ENCODE measurements around the gene LRRC46.
A peak's percentile ranks its signal among the peaks of the same experiment; 100 is the strongest.

The LRRC46 gene

GRCh38 chr17:47847341-47848197 lies 16.1 kb downstream of the LRRC46 start:
- peak; percentile 54 for TF ChIP-seq CTCF (IDR thresholded peaks at IDR 0.05; ENCODE audit: extremely low read depth, missing control alignments)
- DNase-seq (ENCODE audit: low spot score) = no peak

- DNase-seq (ENCODE audit: low spot score) = no peak
- no peak for TF ChIP-seq CTCF (IDR thresholded peaks at IDR 0.05; ENCODE audit: extremely low read depth, missing control alignments)
Measured at GRCh38 chr17:47848198-47848513, 16.7 kb downstream of the LRRC46 start.

GRCh38 chr17:47850373-47850691 lies 18.9 kb downstream of the LRRC46 start:
- TF ChIP-seq CTCF (IDR thresholded peaks at IDR 0.05; ENCODE audit: extremely low read depth, missing control alignments) = no peak
- no peak for DNase-seq (ENCODE audit: low spot score)

GRCh38 chr17:47850692-47851573 lies 19.5 kb downstream of the LRRC46 start, which contains the start of gene SP6:
TSS of gene SP6 (minus strand) at chr17:47851163. CDS start at chr17:47848429, 2,734 bp downstream.
- TF ChIP-seq CTCF (IDR thresholded peaks at IDR 0.05; ENCODE audit: extremely low read depth, missing control alignments) = no peak
- peak; percentile 76 for DNase-seq (ENCODE audit: low spot score)

GRCh38 chr17:47851764-47852112 lies 20.3 kb downstream of the LRRC46 start:
- no peak for DNase-seq (ENCODE audit: low spot score)
- TF ChIP-seq CTCF (IDR thresholded peaks at IDR 0.05; ENCODE audit: extremely low read depth, missing control alignments) = no peak

GRCh38 chr17:47852113-47852949 lies 20.9 kb downstream of the LRRC46 start:
- DNase-seq (ENCODE audit: low spot score) = peak; percentile 67
- TF ChIP-seq CTCF (IDR thresholded peaks at IDR 0.05; ENCODE audit: extremely low read depth, missing control alignments) = no peak

All from GM20000 (cell line).